Measurements from ENCODE around the gene ADGRE3. TPM values are rescaled to one million over a fixed set of nuclear protein-coding genes. Genes with fewer than 3 reads are reported as not detected.
"Not testable (repeated sequence)": the region's sequence is repeated elsewhere in the genome, so short reads cannot be mapped to it uniquely, and the experiment has no call there.

Gene ADGRE3
- polyA plus RNA-seq, 2 of the 4 experiments (the other 2 are of a cell fraction): not detected

DNA sequence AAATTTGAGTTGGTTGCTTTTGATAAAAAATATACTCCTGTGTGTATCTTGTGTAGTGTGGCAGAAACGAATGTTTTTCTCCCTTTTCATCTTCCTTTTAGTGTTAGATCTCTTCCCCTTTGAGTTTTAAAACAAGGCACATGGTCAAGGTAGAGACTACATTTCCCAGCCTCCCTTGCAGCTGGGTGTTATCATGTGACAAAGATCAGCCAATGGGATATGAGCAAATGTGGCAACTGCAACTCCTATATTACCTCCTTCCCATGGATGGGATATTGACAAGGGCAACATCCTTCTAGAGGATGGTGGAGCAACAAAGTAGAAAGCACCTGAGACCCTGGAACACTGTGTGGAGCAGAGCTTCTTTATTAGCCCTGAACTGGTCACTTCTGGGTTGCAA is 42.4 kb downstream of the ADGRE3 start:
- DNase-seq (ENCODE audit: low read depth in 1 of 2, low spot score in 1 of 2): peak; percentile 19 to 45
- ATAC-seq: peak in 1 of 2 experiments; percentile 40; a peak in 2 of 6 replicates
- FAIRE-seq: no peak
- Histone ChIP-seq H3K9me3 (no peaks in the 10 kb centered on the region; the same call in 2 of the 3 replicates), H3K4me2 (no peak overlapping the region), H3K27ac (no peak overlapping the region), H3K4me1 (no peaks in the 10 kb centered on the region), H3K4me3 (no peak overlapping the region)
- POLR2A ChIA-PET: no interaction called here
- TF ChIP-seq USF2 (IDR thresholded peaks at IDR 0.05): peak; percentile 25; the same call in 1 of the 2 replicates
- TF ChIP-seq, protein P1, sequence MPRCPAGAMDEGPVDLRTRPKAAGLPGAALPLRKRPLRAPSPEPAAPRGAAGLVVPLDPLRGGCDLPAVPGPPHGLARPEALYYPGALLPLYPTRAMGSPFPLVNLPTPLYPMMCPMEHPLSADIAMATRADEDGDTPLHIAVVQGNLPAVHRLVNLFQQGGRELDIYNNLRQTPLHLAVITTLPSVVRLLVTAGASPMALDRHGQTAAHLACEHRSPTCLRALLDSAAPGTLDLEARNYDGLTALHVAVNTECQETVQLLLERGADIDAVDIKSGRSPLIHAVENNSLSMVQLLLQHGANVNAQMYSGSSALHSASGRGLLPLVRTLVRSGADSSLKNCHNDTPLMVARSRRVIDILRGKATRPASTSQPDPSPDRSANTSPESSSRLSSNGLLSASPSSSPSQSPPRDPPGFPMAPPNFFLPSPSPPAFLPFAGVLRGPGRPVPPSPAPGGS (IDR thresholded peaks at IDR 0.05): no peak
- CTCF ChIA-PET: interaction anchor here (0.6 kb wide), 1 partner anchor 349 kb away, joined by 4 read pairs; no protein-coding TSS in a partner anchor
- 0% methylated on average over 1 of the region's 1 CpG for WGBS (ENCODE audit: missing lambda C conversion rate)

- ChIA-PET POLR2A (no interaction called here), CTCF (no interaction called here)
- Histone ChIP-seq H3K27ac (no peak overlapping the region), H3K4me1 (no peaks in the 10 kb centered on the region), H3K4me3 (no peak overlapping the region), H3K4me2 (no peak overlapping the region), H3K9me3 (peaks cover 4% of the 10 kb centered on the region; the same call in 1 of the 3 replicates)
- DNase-seq (ENCODE audit: low read depth in 1 of 2, low spot score in 1 of 2): no peak
- WGBS (ENCODE audit: missing lambda C conversion rate): 47% methylated on average over 1 of the region's 1 CpG
- FAIRE-seq: no peak
- TF ChIP-seq FOSB (CRISPR knock-in tag; IDR thresholded peaks at IDR 0.05) (no peak), RARB (CRISPR knock-in tag; IDR thresholded peaks at IDR 0.05) (no peak), SMC3 (IDR thresholded peaks at IDR 0.05) (no peak), GATA3 (IDR thresholded peaks at IDR 0.05; ENCODE audit: borderline replicate concordance) (no peak), HOXB5 (CRISPR knock-in tag; IDR thresholded peaks at IDR 0.05) (no peak), POLR2AphosphoS2 (conservative IDR thresholded peaks at IDR 0.05; ENCODE audit: low read length) (no peak), EHF (CRISPR knock-in tag; IDR thresholded peaks at IDR 0.05) (no peak)
- no peak for ATAC-seq
Measured at GRCh38 chr19:14629557-14629956, 45.1 kb downstream of the ADGRE3 start.

- peaks cover 11% of the 10 kb centered on the region; the same call in 2 of the 3 replicates for H3K9me3 ChIP-seq
- H3K27ac ChIP-seq; FAIRE-seq; ATAC-seq; H3K4me1 ChIP-seq; POLR2A ChIA-PET; H3K4me3 ChIP-seq; H3K4me2 ChIP-seq; CTCF ChIA-PET; DNase-seq (ENCODE audit: low read depth in 1 of 2, low spot score in 1 of 2): not testable (repeated sequence)
- 45% methylated on average over 6 of the region's 6 CpGs for WGBS (ENCODE audit: missing lambda C conversion rate)
Measured at GRCh38 chr19:14624491-14624890, 50.2 kb downstream of the ADGRE3 start.

DNA sequence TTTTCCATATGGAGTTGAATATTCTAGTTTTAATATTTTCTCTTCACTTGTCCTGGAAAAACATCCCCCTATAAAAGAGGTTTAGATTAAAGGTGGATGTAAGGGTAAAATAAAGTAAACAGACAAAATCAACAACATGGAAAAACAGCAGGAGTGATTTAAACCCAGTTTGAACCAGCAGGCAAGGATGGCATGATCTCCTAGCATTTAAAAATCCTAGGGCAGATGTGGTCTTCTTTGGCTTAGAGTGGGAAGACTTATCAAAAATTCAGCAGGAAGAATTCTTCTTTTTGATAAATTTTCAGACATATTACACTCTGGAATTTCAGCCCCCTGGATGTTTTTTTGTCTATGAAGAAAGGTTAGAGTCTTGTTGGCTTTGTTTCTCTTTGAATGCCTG is 55.2 kb downstream of the ADGRE3 start:
- CTCF ChIA-PET: interaction anchor here (0.6 to 0.8 kb wide), 3 partner anchors 19 to 907 kb away, joined by 3 read pairs; no protein-coding TSS in a partner anchor
- POLR2A ChIA-PET: no interaction called here
- TF ChIP-seq CBX2 (IDR thresholded peaks at IDR 0.05; ENCODE audit: borderline replicate concordance, low read depth) (no peak), EP300 (IDR thresholded peaks at IDR 0.05) (no peak)
- no peak for FAIRE-seq
- H3K4me3 ChIP-seq: no peak overlapping the region
- peaks cover 15% of the 10 kb centered on the region for H3K9me3 ChIP-seq
- no peak overlapping the region for H3K4me2 ChIP-seq
- no peak overlapping the region for H3K27ac ChIP-seq
- no peaks in the 10 kb centered on the region for H3K4me1 ChIP-seq
- ATAC-seq: no peak
- no peak for DNase-seq (ENCODE audit: low read depth in 1 of 2, low spot score in 1 of 2)

DNA sequence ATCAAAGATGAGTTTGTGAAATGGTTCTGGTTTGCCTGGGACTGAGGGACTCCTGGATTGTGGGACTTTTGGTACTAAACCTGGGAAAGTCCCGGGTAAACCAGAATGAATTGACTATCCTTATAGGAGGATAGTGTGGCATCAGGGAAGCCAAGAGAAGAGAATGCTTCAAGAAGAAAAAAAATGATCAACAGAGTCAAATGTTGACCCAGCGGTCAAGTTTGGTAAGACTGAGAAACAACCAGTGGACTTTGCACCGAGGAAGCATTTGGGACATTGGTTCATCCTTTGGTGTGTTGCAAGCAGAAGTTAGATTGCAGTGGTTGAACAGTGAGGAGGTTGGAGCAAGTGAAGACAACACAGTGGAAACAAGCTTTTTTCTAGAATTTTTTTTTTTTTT is 58.2 kb downstream of the ADGRE3 start:
- TF ChIP-seq HDAC2 (IDR thresholded peaks at IDR 0.05) (no peak), ELK1 (IDR thresholded peaks at IDR 0.05; ENCODE audit: low read depth, low read length) (no peak), USF2 (IDR thresholded peaks at IDR 0.05) (no peak), FOXS1 (CRISPR knock-in tag; IDR thresholded peaks at IDR 0.05) (no peak), NR3C1 (IDR thresholded peaks at IDR 0.05) (no peak), ESRRA (IDR thresholded peaks at IDR 0.05; ENCODE audit: borderline replicate concordance, low read length) (no peak), BHLHE40 (IDR thresholded peaks at IDR 0.05; ENCODE audit: low read depth, low read length) (no peak), PHF8 (IDR thresholded peaks at IDR 0.05; ENCODE audit: borderline replicate concordance, low read depth) (no peak)
- TF ChIP-seq, protein P2, sequence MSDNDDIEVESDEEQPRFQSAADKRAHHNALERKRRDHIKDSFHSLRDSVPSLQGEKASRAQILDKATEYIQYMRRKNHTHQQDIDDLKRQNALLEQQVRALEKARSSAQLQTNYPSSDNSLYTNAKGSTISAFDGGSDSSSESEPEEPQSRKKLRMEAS (IDR thresholded peaks at IDR 0.05): no peak
- no peak overlapping the region for H3K4me2 ChIP-seq
- 20% methylated on average over 3 of the region's 3 CpGs for WGBS (ENCODE audit: missing lambda C conversion rate)
- CTCF ChIA-PET: no interaction called here
- H3K4me3 ChIP-seq: no peak overlapping the region
- ATAC-seq (no peak), FAIRE-seq (no peak), DNase-seq (ENCODE audit: low read depth in 1 of 2, low spot score in 1 of 2) (peak in 1 of 2 experiments; percentile 14)
- H3K4me1 ChIP-seq: no peaks in the 10 kb centered on the region
- no peak overlapping the region for H3K27ac ChIP-seq
- POLR2A ChIA-PET: no interaction called here
- H3K9me3 ChIP-seq: peaks cover 15% of the 10 kb centered on the region
